Urothelium cell line (cell line): ENCODE data around the gene ISCA2.

ENCODE experiments used
- DNase-seq: peaks from one replicate; pipeline ENCODE4 v3.0.0; 2011; ENCODE audit warnings: low spot score, mixed read lengths
- FAIRE-seq: peaks from 2 replicates; lab custom pipeline; 2011; peaks lifted over from hg19 to GRCh38; lab: Jason Lieb, UNC

The ISCA2 gene

DNA sequence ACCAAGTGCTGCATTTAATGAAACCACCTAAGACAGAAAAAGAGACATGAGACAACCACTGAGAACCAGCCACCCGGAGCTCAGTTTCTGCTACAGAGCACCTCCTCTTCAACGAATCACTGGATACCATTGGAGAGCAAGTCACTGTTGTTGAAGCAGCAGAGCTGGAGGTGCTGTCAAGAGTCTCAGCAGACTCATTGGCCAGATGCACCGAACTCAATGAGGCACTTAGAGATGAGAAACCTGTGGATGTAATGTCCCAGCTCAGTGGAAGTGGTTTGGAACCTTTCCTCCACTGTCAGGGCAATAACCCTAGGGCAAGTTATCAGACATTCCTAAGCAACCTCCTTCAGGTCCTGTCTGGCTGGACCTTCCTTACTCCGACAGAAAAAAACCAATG is 13.5 kb upstream of the ISCA2 start:
- DNase-seq: no peak
- FAIRE-seq: no peak

DNA sequence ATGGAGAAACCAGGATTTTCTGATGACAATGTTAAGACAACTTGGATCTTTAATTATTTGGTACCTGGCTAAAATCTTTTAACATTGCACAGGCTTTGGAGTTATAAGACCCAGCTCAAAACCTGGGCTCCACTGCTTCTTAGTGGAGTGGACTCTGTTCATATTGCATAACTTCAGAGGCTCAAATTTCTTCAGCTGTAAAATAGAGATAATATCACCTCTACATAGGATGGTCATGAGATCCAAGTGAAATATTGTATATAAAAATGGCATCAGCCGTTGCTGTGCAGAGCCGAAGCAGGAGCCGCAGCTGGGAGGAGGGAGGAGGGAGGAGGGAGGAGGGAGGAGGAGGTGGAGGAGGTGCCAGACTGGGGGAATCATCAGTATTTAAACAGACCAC is 11.0 kb upstream of the ISCA2 start:
- FAIRE-seq (no peak), DNase-seq (no peak)

DNA sequence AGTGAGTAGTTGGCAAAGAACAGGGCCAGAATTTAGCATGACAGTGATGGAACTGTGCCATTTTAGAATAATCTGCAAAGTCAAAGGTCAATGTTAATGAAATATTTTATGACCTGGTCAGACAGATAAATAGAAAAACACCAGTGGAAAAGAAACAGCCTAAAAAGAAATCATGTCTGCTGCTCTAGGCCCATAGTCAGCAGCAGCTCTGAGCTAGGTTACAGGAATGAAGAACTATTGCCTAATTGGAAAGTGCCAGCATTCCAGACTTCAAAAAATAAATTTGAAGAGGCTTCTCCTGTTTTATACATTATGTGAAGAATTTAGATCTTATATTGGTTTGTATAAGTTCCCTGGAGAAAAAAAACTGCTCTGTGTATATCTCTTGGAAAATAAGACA is 10.2 kb upstream of the ISCA2 start:
- FAIRE-seq (no peak), DNase-seq (no peak)

DNA sequence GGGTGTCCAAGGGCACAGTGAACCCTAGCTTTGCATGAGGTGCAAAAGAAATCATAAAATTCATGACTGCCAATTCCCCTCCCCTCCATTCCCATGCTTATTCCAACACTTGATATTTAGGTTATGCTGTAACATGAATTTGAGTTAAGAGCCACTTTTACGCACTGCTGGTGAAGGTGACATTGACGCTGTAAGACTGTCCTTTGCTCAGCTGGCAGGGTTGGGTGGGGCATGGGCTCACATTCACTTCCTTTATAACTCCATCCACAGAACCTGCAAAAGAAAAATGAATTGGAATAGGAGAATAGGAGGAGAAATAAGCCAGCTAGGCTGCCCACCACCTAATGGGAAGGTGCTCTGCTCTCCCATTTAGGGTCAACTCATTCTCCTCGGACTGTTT is 7.4 kb upstream of the ISCA2 start:
- peak; percentile 67 for FAIRE-seq
- DNase-seq: no peak

DNA sequence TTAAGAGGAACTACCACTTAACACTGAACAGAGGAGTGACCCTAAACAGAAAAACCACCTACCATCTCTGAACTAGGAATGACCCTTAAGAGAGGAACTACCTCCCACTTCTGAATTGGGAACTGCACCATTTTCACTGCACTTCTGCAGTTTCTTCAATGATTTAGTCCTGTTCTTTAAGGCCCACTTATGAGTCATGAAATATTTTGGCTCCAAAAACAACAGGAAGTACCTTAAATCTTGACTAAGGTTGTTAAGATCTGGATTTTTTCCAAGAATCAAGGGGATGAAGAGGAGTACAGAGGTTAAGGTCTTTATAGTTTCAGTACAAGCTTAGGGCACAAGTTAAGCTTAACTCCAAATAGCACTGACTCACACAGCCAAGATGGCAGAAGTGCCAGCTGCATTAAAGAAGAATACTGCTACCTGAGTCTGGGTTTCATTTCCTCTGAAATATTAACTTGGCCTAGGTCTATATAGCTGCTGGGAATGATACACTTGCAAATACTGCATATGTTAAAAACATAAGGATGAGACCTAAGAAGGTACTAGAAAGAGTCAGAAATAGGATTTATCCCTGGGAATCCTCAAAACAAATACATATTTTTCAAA is 4.7 kb upstream of the ISCA2 start:
- peak; percentile 32 for FAIRE-seq
- peak; percentile 44 for DNase-seq

DNA sequence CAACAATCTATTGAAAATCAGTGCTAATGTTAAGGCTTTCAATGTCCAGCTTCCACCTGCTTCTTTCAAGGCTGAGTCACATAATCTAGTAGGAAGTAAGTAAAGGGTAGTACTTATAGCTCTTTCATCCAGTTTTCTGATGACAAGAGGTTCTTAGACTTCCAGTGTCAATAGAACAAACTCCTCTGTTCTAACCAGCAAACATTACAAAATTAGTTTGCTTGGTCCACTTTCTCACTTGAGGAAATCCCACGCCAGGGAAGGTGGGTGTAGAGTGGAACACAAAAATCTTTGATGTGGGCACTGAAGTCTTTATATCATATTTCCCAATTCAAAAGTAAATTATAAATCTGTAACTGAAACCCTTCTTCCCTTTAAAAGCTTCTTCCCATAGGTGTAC is 3.1 kb upstream of the ISCA2 start:
- DNase-seq (no peak), FAIRE-seq (no peak)

DNA sequence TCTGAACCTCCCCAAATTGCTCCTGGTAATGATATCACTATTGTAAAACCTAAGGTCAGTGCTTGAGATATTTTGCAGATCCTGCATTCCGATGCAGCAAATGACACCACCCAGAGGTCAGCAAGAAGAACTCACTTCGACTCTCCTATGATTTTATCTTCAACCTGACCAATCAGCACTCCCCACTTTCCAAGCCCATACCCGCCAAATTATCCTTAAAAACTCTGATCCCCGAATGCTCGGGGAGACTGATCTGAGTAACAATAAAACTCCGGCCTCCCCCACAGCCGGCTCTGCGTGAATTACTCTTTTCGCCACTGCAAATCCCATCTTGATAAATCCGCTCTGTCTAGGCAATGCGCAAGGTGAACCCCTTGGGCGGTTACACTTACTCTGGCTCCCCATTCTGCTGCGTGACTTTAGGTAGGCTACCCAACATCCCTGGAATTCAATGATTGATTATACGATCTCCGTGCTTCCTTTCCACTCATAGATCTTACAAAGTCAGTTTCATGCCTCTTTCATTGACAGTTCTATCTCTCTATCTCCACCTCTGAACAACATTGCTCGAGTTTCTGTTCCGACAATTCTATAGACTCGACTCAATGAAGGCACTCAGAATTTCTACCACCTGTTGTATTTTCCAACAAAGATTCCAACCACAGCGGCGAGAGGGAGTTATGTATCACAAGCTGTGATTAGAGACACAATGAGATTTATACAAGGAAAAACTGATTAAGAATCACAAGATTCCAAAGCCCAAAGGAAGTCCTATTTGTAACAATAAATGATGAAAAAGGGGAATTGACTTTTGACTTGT is 1.4 kb upstream of the ISCA2 start:
- peak; percentile 69 for FAIRE-seq

DNA sequence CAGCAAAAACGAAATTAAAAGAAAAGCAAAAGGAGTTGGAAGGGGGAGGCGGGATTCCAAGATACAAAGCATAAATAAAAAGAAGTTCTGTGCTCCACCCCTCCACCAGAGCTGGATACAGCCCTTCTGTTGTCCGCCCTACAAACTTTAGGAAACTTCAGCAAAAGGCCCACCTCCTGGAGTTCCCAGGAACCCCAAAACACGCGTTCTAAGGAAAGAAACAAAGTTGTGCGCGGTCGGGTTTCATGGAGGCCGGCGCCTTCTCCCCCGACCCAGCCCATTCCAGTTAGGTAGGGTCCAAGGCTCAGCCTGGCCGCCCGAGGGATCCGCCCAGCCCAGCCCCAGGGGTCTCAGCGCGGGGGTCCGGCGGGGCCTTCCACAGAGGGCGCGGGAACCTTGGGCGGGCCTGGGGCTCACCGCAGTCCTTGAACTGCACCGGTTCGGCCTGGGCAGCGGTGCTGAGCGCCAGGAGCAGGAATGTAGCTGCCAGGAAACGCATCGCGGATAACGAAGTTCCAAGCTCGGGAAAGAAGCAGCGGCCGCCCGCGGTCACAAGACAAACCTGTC is 706 bp upstream of the ISCA2 start, which contains the start of gene NPC2:
TSS of gene NPC2 (minus strand) at position 530 of the 567 bp plus-strand sequence. CDS start at position 499, 31 bp downstream.
- DNase-seq (no peak), FAIRE-seq (no peak)

More for the DNA sequence above, 1.4 kb upstream of the ISCA2 start:
- peak; percentile 57 for DNase-seq

DNA sequence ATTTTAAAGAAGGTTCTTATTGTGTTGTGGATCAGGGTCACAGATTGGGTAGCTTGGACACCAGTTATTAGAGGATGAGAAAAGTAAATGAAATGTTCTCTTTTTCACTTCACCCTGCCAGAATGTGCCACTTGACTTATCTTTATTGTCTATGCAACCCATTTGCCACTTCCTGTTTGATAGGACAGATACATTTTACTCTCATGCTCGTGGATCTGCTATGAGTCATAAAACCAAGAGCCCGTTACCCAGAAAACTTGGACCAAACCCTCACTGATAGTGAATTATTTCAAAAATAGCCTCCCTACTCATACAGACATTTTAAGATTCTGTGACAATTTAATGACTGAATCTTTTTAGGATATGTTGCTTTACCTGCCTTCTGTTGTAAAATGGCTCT is 1.8 kb downstream of the ISCA2 start:
- FAIRE-seq (no peak), DNase-seq (no peak)

DNA sequence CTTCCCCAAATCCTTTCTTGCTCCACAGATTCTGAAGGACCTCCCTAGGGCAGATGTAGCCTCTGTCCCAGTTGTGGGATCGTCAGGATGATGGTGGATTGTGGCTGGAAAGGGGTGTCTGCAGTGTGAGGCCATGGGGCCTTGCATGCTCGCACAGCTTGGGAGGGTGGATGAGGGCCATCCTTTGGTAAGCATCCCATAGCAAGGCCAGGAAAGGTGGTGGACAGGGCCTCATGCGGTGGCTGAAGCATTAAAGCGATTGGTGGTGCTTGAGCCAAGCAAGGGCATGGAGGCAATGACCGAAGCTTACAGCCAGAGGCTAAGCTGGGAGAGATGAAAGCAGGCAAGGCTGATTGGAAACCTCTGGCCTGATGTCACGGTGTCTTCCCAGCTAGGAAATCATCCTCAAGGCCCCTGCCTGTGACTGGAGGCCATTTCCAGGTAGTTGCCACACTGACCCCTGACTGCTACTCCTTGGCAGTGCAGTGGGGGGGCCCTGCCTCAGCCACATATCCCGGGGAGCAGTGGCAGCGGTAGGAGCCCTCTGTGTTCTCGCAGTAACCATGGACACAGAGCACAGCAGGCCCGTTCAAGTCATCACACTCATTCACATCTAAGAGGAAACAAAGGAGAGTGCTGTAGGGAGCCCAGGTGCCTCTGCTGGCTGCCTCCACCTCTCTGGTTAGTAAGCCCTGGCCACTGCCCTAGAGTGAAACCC is 7.0 kb downstream of the ISCA2 start:
- DNase-seq (no peak), FAIRE-seq (no peak)

DNA sequence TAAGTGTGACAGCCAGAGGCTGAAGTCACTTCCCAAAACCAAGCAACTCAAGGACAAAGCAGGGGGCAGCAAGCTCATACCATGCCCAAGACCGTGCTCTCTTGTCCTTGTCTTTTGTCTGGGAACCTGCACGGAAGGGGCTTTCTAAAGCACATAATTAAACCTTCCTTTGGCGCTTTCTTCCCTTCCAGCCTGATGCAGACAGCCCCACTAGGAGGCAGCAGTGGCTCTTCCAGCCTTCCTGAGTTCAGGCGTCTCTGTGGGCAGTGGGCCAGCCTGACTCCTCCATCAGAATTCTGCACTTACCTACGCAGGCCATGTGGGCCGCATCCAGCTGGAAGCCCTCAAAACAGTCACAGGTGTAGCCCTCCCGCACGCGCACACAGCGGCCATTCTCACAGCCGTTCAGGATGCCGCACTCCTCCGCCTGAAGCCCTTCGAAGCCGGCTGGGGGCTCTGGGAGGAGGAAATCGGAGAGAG is 7.6 kb downstream of the ISCA2 start:
- FAIRE-seq (no peak), DNase-seq (no peak)

DNA sequence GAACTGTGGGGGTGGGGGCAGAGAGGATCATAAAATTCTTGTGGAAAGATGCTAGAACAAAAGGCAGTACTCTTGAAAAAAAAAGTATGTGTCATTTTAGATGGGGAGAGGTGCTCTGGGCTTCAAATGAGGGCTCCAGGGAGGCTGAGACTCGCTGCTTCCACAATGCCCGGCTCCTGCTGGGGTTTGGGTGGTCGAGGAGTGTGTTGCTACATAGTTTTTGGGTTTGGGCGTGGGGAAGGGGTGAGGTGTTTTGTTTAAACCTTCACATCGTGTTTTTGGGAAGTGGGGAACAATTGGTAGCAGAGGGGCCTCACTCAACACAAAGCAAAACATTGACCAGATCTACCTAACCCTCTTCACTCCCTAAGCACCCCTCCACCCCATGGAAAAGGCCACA is 8.1 kb downstream of the ISCA2 start:
- FAIRE-seq (no peak), DNase-seq (no peak)

DNA sequence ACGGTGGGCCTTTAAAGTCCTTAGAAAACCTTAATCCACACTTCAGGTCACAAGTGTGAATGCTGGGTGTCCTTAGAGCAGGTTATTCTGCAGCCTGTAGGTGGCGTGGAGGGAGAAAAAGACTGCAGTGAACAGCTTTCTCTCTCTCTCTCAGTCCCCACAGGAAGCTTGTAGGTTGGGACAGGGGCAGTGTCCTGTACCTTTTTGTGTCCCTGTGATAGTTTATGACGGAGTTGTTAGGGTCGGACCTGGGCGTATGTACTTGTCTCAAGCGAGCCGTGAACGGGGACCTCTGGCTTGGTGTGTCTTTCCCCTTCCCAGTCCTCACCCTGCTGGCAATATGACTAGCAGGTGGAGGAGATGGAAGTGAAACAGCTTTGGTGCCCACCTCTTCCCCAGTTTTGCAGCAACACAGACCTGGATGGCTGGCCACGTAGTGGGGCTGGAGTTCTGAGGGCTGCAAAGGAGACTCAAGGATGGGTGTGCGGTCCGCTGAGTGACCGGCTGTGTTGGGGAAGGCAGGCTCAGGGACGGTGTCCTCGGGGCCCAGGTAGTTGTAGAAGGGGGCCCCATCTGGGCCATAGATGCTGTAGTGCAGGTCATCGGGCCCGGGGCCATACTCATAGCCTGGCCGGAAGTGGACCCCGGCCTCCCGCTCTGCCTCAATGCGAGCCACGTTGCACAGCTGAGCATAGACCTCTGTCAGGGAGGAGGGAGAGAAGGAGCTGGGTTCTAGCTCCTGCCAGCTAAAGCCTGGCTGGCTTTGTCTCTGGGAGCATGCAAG is 8.9 kb downstream of the ISCA2 start:
- no peak for FAIRE-seq
- no peak for DNase-seq

DNA sequence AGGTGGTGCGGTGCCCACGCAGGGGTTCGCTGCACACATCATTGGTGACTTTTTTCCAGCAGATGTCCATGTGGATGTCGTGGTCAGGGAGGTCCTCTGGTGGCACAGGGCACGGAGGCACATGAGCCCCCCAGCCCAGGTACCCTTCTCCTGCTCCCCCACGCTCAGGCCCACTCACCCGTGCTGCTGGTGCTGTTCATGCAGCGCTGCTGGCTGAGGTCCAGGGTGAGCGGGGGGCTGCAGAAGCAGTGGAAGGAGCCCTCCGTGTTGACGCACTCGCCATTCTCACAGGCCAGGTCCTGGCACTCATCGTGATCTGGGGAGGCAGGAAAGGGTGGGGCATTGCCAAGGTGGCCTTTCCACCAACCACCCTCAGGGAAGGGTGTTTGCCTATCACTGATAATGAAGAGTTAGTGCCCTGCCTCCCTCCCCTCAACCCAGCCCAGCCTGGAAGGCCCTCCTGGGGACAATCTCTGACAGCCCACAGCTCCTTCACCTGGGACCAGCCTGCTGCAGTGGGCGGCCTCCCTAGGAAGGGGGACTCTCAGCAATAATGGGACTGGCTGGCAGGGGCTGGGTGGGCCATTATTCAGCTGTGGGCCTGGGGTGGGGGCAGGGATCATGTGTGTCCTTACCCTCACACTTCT is 9.8 kb downstream of the ISCA2 start:
- DNase-seq: no peak
- FAIRE-seq: no peak

DNA sequence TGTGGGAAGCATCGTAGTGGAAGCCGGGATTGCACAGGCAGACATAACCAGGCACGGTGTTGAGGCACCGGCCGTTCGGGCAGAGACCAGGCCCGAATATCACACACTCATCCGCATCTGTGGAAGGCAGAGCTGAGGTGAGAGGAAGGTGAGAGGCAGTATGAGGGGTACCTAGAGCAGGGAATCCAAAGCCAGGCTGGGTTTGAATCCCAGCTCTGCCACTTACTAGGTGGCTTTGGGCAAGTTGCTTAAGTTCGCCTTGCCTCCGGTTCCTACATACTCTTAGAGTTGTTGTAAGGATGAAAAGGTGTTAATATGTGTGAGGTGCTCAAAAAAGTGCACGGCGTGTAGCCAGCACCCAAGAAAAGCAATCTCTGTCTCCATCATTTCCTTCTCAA is 10.4 kb downstream of the ISCA2 start:
- FAIRE-seq (no peak), DNase-seq (no peak)

DNA sequence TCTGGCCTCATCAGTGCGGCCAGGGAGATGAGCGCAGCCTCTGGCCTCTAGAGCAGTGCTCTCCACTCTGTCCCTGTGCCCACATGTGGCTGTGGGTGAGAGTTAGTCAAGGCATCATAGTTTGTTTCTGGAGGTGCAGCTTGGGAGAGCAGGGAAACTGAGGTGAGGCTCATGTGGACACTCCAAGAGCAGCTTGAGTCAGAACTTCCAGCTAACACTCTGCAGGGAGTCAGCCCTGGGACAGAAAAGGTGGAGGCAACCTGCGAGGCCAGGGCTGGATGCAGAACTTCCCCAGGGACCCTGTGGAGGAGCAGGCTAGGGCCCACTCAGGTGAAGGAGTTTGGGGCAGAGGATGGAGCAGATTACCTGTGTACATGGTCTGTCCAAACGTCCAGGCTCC is 10.8 kb downstream of the ISCA2 start:
- DNase-seq (no peak), FAIRE-seq (no peak)

DNA sequence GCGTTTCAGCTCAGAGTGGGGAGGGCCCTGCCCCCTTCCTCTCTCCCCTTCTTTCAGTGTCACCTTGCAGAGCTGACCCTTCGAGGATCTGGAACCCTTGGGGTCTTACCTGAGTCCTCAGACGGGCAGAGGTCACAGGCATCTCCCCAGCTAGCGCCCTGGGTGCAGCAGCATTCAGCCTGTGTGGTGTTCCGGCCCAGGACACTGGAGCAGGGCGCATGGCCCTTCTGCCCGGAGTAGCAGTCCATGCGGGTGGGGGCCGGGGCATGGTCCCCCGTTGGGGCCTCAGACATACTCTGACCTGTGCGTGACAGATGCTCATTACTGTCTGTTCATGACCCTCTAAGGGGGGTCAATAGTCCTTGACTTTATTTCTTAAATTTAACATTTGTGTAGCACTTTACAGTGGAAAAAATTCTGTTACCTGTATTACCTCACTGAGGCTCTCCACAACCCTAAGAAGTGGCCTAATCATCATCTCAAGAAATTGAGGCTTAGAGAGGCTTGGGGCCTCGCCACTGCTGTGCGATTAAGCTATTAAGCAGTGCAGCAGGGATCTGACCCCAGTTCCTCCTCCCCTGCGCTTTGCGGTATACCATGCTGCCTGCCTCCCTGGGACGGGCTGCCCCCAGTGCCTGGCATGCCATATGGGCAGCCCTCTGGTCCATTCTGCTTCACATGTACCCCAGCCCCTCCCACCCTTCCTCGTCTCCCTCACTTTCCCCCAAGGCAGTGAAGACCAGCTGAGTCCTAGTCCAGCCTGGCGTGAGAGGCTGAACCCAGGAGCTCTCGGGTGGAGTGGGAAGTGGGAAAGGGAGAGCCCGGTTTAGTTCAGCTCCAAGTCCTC is 11.5 kb downstream of the ISCA2 start:
- FAIRE-seq: no peak
- no peak for DNase-seq

DNA sequence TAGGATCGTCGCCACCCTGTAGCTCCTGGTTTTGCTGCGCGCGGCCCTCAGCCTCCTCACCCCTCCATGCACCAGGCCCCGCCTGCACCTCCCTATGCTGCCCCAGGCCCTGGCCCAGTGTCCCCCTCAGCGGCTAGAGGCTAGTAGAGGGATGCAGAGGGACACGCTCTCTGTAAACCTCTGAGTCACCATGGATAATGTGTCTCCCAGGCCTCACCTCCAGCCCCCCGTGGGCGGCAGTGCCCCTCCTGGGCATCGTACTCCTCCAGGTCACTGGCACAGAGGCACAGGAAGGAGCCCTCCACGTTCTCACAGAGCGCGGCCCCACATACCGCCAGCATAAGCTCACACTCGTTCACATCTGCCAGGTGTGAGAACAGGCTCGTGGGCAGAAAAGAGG is 12.3 kb downstream of the ISCA2 start:
- DNase-seq: no peak
- no peak for FAIRE-seq

DNA sequence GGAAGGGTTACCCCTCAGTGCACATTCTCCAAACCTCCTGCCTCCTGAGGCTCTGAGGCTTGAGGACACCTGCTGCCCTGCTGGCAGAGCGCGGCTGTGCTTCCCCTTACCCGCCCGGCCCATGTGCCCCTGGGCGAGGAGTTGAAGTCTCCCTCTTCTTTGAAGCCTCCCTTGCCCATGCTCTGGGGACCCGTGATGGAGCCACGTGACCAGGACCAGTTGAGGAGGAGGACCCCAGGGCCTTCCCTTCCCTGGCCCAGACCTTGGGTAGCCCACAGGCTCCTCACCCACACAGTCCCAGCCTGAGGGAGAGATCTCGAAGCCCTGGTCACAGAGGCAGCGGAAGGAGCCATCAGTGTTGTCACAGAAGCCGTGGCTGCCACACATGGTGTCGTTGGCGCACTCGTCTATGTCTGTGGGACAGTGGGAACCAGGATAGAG is 12.9 kb downstream of the ISCA2 start:
- DNase-seq: no peak

More for the DNA sequence above, 12.9 kb downstream of the ISCA2 start:
- FAIRE-seq: peak; percentile 13
